Fibroblast of mammary gland (primary cell): ENCODE data around the gene PTGER1.

Experiments
- DNase-seq: peaks from one replicate; pipeline ENCODE4 v3.0.0-alpha.2; 2010; ENCODE audit warnings: low read depth
- H3K4me3 ChIP-seq: 2 replicates; pipeline ENCODE4 v1.5.1; 2011; ENCODE audit warnings: low read depth, mild to moderate bottlenecking, low read length, moderate library complexity; ENCODE audit not compliant: control insufficient read depth
- CTCF ChIP-seq: conservative IDR thresholded peaks from 2 replicates; pipeline ENCODE4 v1.5.1; 2011; ENCODE audit warnings: low read depth, low read length, inconsistent platforms; ENCODE audit not compliant: control insufficient read depth, insufficient read depth

PTGER1 gene

GRCh38 chr19:14497228-14497921, 22.2 kb upstream of the PTGER1 start:
- TF ChIP-seq CTCF = no peak
- no peak for DNase-seq
- H3K4me3 ChIP-seq = no peak overlapping the region

- H3K4me3 ChIP-seq = peak overlapping the region; percentile 47
- no peak for TF ChIP-seq CTCF
- no peak for DNase-seq
Measured at GRCh38 chr19:14496834-14497227, 21.7 kb upstream of the PTGER1 start.

GRCh38 chr19:14496029-14496833, 21.1 kb upstream of the PTGER1 start, which contains the start of gene GIPC1:
Gene GIPC1, minus strand, starts transcription at chr19:14496127. Its CDS starts 13,151 bp downstream, at chr19:14482976.
- peak; percentile 98 for DNase-seq
- no peak for TF ChIP-seq CTCF
- peak within 1 kb of the TSS; percentile 76 for H3K4me3 ChIP-seq

GRCh38 chr19:14495672-14496028, 20.5 kb upstream of the PTGER1 start:
- TF ChIP-seq CTCF = no peak
- no peak for DNase-seq
- peak overlapping the region; percentile 76 for H3K4me3 ChIP-seq

- DNase-seq = no peak
- H3K4me3 ChIP-seq = peak overlapping the region; percentile 76
- TF ChIP-seq CTCF = no peak
Measured at GRCh38 chr19:14494910-14495671, 19.9 kb upstream of the PTGER1 start.

- peak overlapping the region; percentile 76 for H3K4me3 ChIP-seq
- TF ChIP-seq CTCF = no peak
- no peak for DNase-seq
Measured at GRCh38 chr19:14494411-14494810, 19.3 kb upstream of the PTGER1 start.
